ENCODE results near the gene ABL2. TPM values are rescaled to one million over a fixed set of nuclear protein-coding genes. Genes with fewer than 3 reads are reported as not detected.
"Not testable (repeated sequence)": the region's sequence is repeated elsewhere in the genome, so short reads cannot be mapped to it uniquely, and the experiment has no call there.

The ABL2 gene
- total and polyA plus RNA-seq, 2 donors (not counting 3 experiments of a cell fraction or from before 2014, with no cell fraction given): 41.8 to 158 TPM

- intact Hi-C loops (cut with micrococcal nuclease); POLR2A ChIA-PET: not testable (repeated sequence)
These were observed 15.9 kb upstream of the ABL2 start for GRCh38 chr1:179245426-179245825.

GRCh38 chr1:179241530-179242097 is 12.1 kb upstream of the ABL2 start:
- Histone ChIP-seq H3K27me3 (ENCODE audit: control insufficient read depth in 2 of 2, insufficient read depth in 2 of 2, low read length in 2 of 2) (no peaks in the 10 kb centered on the region), H3K4me3 (replicated peaks in 1 of 3; ENCODE audit: insufficient read depth in 1 of 3, low read depth in 1 of 3, low read length in 3 of 3) (no peak overlapping the region), H2AFZ (ENCODE audit: low read depth, low read length) (no peak overlapping the region), H3K4me1 (ENCODE audit: control insufficient read depth, extremely low read depth, insufficient read depth, low read length) (no peaks in the 10 kb centered on the region), H3K9me1 (replicated peaks; ENCODE audit: control insufficient read depth, extremely low read depth, insufficient read depth, low read length) (no peaks in the 10 kb centered on the region), H3K79me2 (ENCODE audit: control insufficient read depth, insufficient read depth, low read length) (no peaks in the 10 kb centered on the region), H3K9me3 (replicated peaks; ENCODE audit: control insufficient read depth, insufficient read depth, low read length) (no peaks in the 10 kb centered on the region), H4K20me1 (replicated peaks; ENCODE audit: control insufficient read depth, extremely low read depth, insufficient read depth, low read length) (no peaks in the 10 kb centered on the region), H3K36me3 (ENCODE audit: control insufficient read depth in 2 of 2, extremely low read depth in 1 of 2, insufficient read depth in 2 of 2, low read length in 2 of 2) (no peaks in the 10 kb centered on the region), H3K9ac (replicated peaks; ENCODE audit: extremely low read depth, insufficient read depth, low read length) (no peak overlapping the region), H3K27ac (ENCODE audit: insufficient read depth, low read depth, low read length) (no peak overlapping the region), H3K4me2 (ENCODE audit: insufficient read depth, low read length) (no peak overlapping the region)
- dilution Hi-C loops (cut with MboI; ENCODE audit: extremely low pct_ligation_motif_present, low sequenced_read_pairs): no loop called here
- CTCF ChIA-PET: no interaction called here
- BruUV-seq (replicated peaks): no TSS peak
- POLR2A ChIA-PET: no interaction called here
- DNase-seq (ENCODE audit: low read depth, low spot score): no peak
- intact Hi-C loops (cut with micrococcal nuclease): no loop called here
- TF ChIP-seq POLR2A (IDR thresholded peaks at IDR 0.05; ENCODE audit: low read depth, low read length): no peak
- FAIRE-seq: no peak

More at GRCh38 chr1:179245426-179245825, 15.9 kb upstream of the ABL2 start:
- H3K4me2 ChIP-seq (ENCODE audit: insufficient read depth, low read length); H2AFZ ChIP-seq (ENCODE audit: low read depth, low read length); H3K9ac ChIP-seq (replicated peaks; ENCODE audit: extremely low read depth, insufficient read depth, low read length); H3K4me3 ChIP-seq (replicated peaks in 1 of 3; ENCODE audit: insufficient read depth in 1 of 3, low read depth in 1 of 3, low read length in 3 of 3); H3K27ac ChIP-seq (ENCODE audit: insufficient read depth, low read depth, low read length); dilution Hi-C loops (cut with MboI; ENCODE audit: extremely low pct_ligation_motif_present, low sequenced_read_pairs); DNase-seq (ENCODE audit: low read depth, low spot score); H3K4me1 ChIP-seq (ENCODE audit: control insufficient read depth, extremely low read depth, insufficient read depth, low read length); FAIRE-seq; H3K27me3 ChIP-seq (ENCODE audit: control insufficient read depth in 2 of 2, insufficient read depth in 2 of 2, low read length in 2 of 2); H3K36me3 ChIP-seq (ENCODE audit: control insufficient read depth in 2 of 2, extremely low read depth in 1 of 2, insufficient read depth in 2 of 2, low read length in 2 of 2); H3K79me2 ChIP-seq (ENCODE audit: control insufficient read depth, insufficient read depth, low read length); BruUV-seq (replicated peaks); H3K9me1 ChIP-seq (replicated peaks; ENCODE audit: control insufficient read depth, extremely low read depth, insufficient read depth, low read length); H4K20me1 ChIP-seq (replicated peaks; ENCODE audit: control insufficient read depth, extremely low read depth, insufficient read depth, low read length); H3K9me3 ChIP-seq (replicated peaks; ENCODE audit: control insufficient read depth, insufficient read depth, low read length); CTCF ChIA-PET: not testable (repeated sequence)

DNA sequence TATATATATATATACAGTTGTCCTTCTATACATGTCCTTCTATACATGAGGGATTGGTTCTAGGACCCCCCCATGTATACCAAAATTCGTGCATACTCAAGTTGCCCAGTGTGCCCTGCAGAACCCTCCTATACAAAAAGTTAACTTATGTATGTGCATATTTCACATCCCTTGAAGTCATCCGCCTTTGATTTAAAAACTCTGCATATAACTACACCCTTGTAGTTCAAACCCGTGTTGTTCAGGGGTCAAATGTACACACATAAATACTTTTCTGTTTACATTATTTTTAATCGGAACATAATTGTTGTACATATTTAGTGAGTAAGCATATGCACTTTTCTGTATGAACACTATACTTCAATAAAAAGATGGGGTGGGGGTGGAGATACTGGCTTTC is 7.7 kb upstream of the ABL2 start:
- Histone ChIP-seq H4K20me1 (replicated peaks; ENCODE audit: control insufficient read depth, extremely low read depth, insufficient read depth, low read length) (no peaks in the 10 kb centered on the region), H3K79me2 (ENCODE audit: control insufficient read depth, insufficient read depth, low read length) (no peaks in the 10 kb centered on the region), H3K36me3 (ENCODE audit: control insufficient read depth in 2 of 2, extremely low read depth in 1 of 2, insufficient read depth in 2 of 2, low read length in 2 of 2) (no peaks in the 10 kb centered on the region), H3K4me2 (ENCODE audit: insufficient read depth, low read length) (no peak overlapping the region), H3K4me1 (ENCODE audit: control insufficient read depth, extremely low read depth, insufficient read depth, low read length) (peaks cover 14% of the 10 kb centered on the region), H2AFZ (ENCODE audit: low read depth, low read length) (no peak overlapping the region), H3K9ac (replicated peaks; ENCODE audit: extremely low read depth, insufficient read depth, low read length) (no peak overlapping the region), H3K27me3 (ENCODE audit: control insufficient read depth in 2 of 2, insufficient read depth in 2 of 2, low read length in 2 of 2) (no peaks in the 10 kb centered on the region), H3K4me3 (replicated peaks in 1 of 3; ENCODE audit: insufficient read depth in 1 of 3, low read depth in 1 of 3, low read length in 3 of 3) (no peak overlapping the region), H3K9me1 (replicated peaks; ENCODE audit: control insufficient read depth, extremely low read depth, insufficient read depth, low read length) (no peaks in the 10 kb centered on the region), H3K9me3 (replicated peaks; ENCODE audit: control insufficient read depth, insufficient read depth, low read length) (no peaks in the 10 kb centered on the region), H3K27ac (ENCODE audit: insufficient read depth, low read depth, low read length) (no peak overlapping the region)
- intact Hi-C loops (cut with micrococcal nuclease): no loop called here
- no peak for TF ChIP-seq FOS (IDR thresholded peaks at IDR 0.05; ENCODE audit: borderline replicate concordance, insufficient read depth, low read length)
- TF ChIP-seq CTCF (IDR thresholded peaks at IDR 0.05; ENCODE audit: extremely low read depth in 1 of 2, insufficient read depth in 1 of 2, low read depth in 1 of 2, low read length in 2 of 2): no peak
- TF ChIP-seq EZH2 (IDR thresholded peaks at IDR 0.05; ENCODE audit: borderline replicate concordance, low read depth, low read length, severe bottlenecking): no peak
- ChIA-PET CTCF (no interaction called here), POLR2A (no interaction called here)
- dilution Hi-C loops (cut with MboI; ENCODE audit: extremely low pct_ligation_motif_present, low sequenced_read_pairs): no loop called here
- BruUV-seq (replicated peaks): no TSS peak
- no peak for DNase-seq (ENCODE audit: low read depth, low spot score)
- FAIRE-seq: no peak

Data from endothelial cell of umbilical vein (primary cell).